ENCODE data around the gene EME2.

EME2 gene

GRCh38 chr16:1772362-1772907 is at the start of gene EME2:
Gene EME2 (plus strand): TSS chr16:1772810. CDS start chr16:1773228, 418 bp downstream.
- DNase-seq (ENCODE audit: low read depth), result peak; percentile 63
- peak within 1 kb of the TSS; percentile 85 for H3K4me3 ChIP-seq (ENCODE audit: low read depth, low read length)
- TF ChIP-seq CTCF (IDR thresholded peaks at IDR 0.05; ENCODE audit: low read depth, low read length) (no peak), MYC (IDR thresholded peaks at IDR 0.05; ENCODE audit: low read depth, low read length) (no peak; the same call in 1 of the 2 replicates), MAX (IDR thresholded peaks at IDR 0.05; ENCODE audit: low read depth, low read length) (peak; percentile 49; the same call in 1 of the 2 replicates), POLR2A (IDR thresholded peaks at IDR 0.05; ENCODE audit: extremely low read depth, insufficient read length) (no peak)

GRCh38 chr16:1723450-1724147 is 49.0 kb upstream of the EME2 start:
- DNase-seq (ENCODE audit: low read depth), result peak; percentile 33
- no peak for TF ChIP-seq POLR2A (IDR thresholded peaks at IDR 0.05; ENCODE audit: extremely low read depth, insufficient read length)
- peak; percentile 64 for TF ChIP-seq CTCF (IDR thresholded peaks at IDR 0.05; ENCODE audit: low read depth, low read length)
- H3K4me3 ChIP-seq (ENCODE audit: low read depth, low read length), result no peak overlapping the region

- no peak for TF ChIP-seq MYC (IDR thresholded peaks at IDR 0.05; ENCODE audit: low read depth, low read length)
- TF ChIP-seq CTCF (IDR thresholded peaks at IDR 0.05; ENCODE audit: low read depth, low read length), result no peak
- no peak for TF ChIP-seq MAX (IDR thresholded peaks at IDR 0.05; ENCODE audit: low read depth, low read length)
- no peak for TF ChIP-seq POLR2A (IDR thresholded peaks at IDR 0.05; ENCODE audit: extremely low read depth, insufficient read length)
- DNase-seq (ENCODE audit: low read depth), result no peak
- no peak overlapping the region for H3K4me3 ChIP-seq (ENCODE audit: low read depth, low read length)
Observed at GRCh38 chr16:1724491-1724890, 48.1 kb upstream of the EME2 start.

GRCh38 chr16:1726661-1727502 is 45.7 kb upstream of the EME2 start:
- no peak for TF ChIP-seq CTCF (IDR thresholded peaks at IDR 0.05; ENCODE audit: low read depth, low read length)
- no peak for TF ChIP-seq MAX (IDR thresholded peaks at IDR 0.05; ENCODE audit: low read depth, low read length)
- no peak for TF ChIP-seq POLR2A (IDR thresholded peaks at IDR 0.05; ENCODE audit: extremely low read depth, insufficient read length)
- no peak for TF ChIP-seq MYC (IDR thresholded peaks at IDR 0.05; ENCODE audit: low read depth, low read length)
- no peak overlapping the region for H3K4me3 ChIP-seq (ENCODE audit: low read depth, low read length)
- no peak for DNase-seq (ENCODE audit: low read depth)

- no peak for DNase-seq (ENCODE audit: low read depth)
- H3K4me3 ChIP-seq (ENCODE audit: low read depth, low read length), result no peak overlapping the region
- no peak for TF ChIP-seq MAX (IDR thresholded peaks at IDR 0.05; ENCODE audit: low read depth, low read length)
- no peak for TF ChIP-seq MYC (IDR thresholded peaks at IDR 0.05; ENCODE audit: low read depth, low read length)
- no peak for TF ChIP-seq POLR2A (IDR thresholded peaks at IDR 0.05; ENCODE audit: extremely low read depth, insufficient read length)
- TF ChIP-seq CTCF (IDR thresholded peaks at IDR 0.05; ENCODE audit: low read depth, low read length), result no peak
Observed at GRCh38 chr16:1727651-1728624, 44.7 kb upstream of the EME2 start.

All from NB4 (cell line).